PC-9 (cell line): ENCODE data around the gene ALDH7A1. TPM values are rescaled to one million over a fixed set of nuclear protein-coding genes. Genes with fewer than 3 reads are reported as not detected.

ENCODE experiments used
- BruUV-seq: library from RNA; stranded (reverse); fragments of 400-500 nt; replicated peaks from 2 replicates; lab custom pipeline; 2021; lab: Mats Ljungman, UMichigan
- CTCF ChIA-PET: fragments of 300-600 bp; sonication (Branson Sonifier 250); formaldehyde crosslinking; loops from one replicate; lab custom pipeline; 2022; ENCODE audit warnings: antibody characterized with exemption; lab: Charles Lee
- POLR2A ChIA-PET: fragments of 300-600 bp; sonication (Branson Sonifier 250); formaldehyde crosslinking; loops from one replicate; lab custom pipeline; 2022; ENCODE audit warnings: antibody characterized with exemption; ENCODE audit not compliant: unreplicated experiment; lab: Charles Lee
- DNase-seq, 2 experiments: peaks; one replicate each; pipeline versions ENCODE4 v3.0.0 to v3.0.0-alpha.2; 2015 to 2022; ENCODE audit warnings: mixed read lengths in 1 of 2
- H2AFZ ChIP-seq: fragments of 200-600 bp; sonication (generic); 2 replicates; pipeline ENCODE4 v1.8.1; 2017; ENCODE audit warnings: antibody characterized with exemption
- H3F3A ChIP-seq: fragments of 200-600 bp; sonication (generic); 2 replicates; pipeline ENCODE4 v1.8.1; 2017; ENCODE audit warnings: antibody characterized with exemption, mild to moderate bottlenecking, low read depth; ENCODE audit not compliant: insufficient read depth
- H3K27ac ChIP-seq: fragments of 200-600 bp; sonication (generic); 2 replicates; pipeline ENCODE4 v1.6.1; 2016; ENCODE audit warnings: mixed run types
- H3K27me3 ChIP-seq: fragments of 200-600 bp; sonication (generic); 2 replicates; pipeline ENCODE4 v1.6.1; 2016; ENCODE audit warnings: low read depth, mixed run types; ENCODE audit not compliant: insufficient read depth
- H3K36me3 ChIP-seq: fragments of 200-600 bp; sonication (generic); 2 replicates; pipeline ENCODE4 v1.6.1; 2016; ENCODE audit warnings: low read depth, mixed run types
- H3K4me1 ChIP-seq: fragments of 200-600 bp; sonication (generic); replicated peaks from 2 replicates; pipeline ENCODE4 v1.6.1; 2016; ENCODE audit warnings: mixed run types; ENCODE audit not compliant: insufficient read depth
- H3K4me2 ChIP-seq: fragments of 200-600 bp; sonication (generic); 2 replicates; pipeline ENCODE4 v1.6.1; 2017; ENCODE audit warnings: mixed run types
- H3K4me3 ChIP-seq: fragments of 200-600 bp; sonication (generic); 2 replicates; pipeline ENCODE4 v1.6.1; 2016; ENCODE audit warnings: mixed run types
- H3K79me2 ChIP-seq: fragments of 200-600 bp; sonication (generic); 2 replicates; pipeline ENCODE4 v1.6.1; 2017; ENCODE audit warnings: low read depth, mixed run types
- H3K9me2 ChIP-seq: fragments of 200-600 bp; sonication (generic); 2 replicates; pipeline ENCODE4 v1.8.1; 2017; ENCODE audit warnings: mild to moderate bottlenecking; ENCODE audit not compliant: insufficient read depth
- H3K9me3 ChIP-seq: fragments of 200-600 bp; sonication (generic); 2 replicates; pipeline ENCODE4 v1.8.1; 2016; ENCODE audit warnings: low read depth; ENCODE audit not compliant: insufficient read depth
- H4K20me1 ChIP-seq: fragments of 200-600 bp; sonication (generic); 2 replicates; pipeline ENCODE4 v1.8.1; 2017; ENCODE audit not compliant: insufficient read depth
- CTCF ChIP-seq: fragments of 200-600 bp; sonication (generic); conservative IDR thresholded peaks from 2 replicates; pipeline ENCODE4 v1.6.1; 2017; ENCODE audit warnings: mixed run types, antibody characterized with exemption, mild to moderate bottlenecking, moderate library complexity
- EZH2 ChIP-seq: fragments of 200-600 bp; sonication (generic); IDR thresholded peaks from 2 replicates; pipeline ENCODE4 v1.8.0; 2017; ENCODE audit warnings: antibody characterized with exemption, low read depth
- intact Hi-C: fragments of 100-400 bp; cut with micrococcal nuclease; formaldehyde crosslinking; loops from one replicate; pipeline ENCODE4 v1.10.0; 2022; ENCODE audit not compliant: unreplicated experiment
- total RNA-seq: library from RNA; stranded (reverse); gene quantifications from 2 replicates; pipeline ENCODE4 v1.2.3, GENCODE V29; 2021

The ALDH7A1 gene
- total RNA-seq, 1 experiment from 2014 or later = 109 TPM

DNA sequence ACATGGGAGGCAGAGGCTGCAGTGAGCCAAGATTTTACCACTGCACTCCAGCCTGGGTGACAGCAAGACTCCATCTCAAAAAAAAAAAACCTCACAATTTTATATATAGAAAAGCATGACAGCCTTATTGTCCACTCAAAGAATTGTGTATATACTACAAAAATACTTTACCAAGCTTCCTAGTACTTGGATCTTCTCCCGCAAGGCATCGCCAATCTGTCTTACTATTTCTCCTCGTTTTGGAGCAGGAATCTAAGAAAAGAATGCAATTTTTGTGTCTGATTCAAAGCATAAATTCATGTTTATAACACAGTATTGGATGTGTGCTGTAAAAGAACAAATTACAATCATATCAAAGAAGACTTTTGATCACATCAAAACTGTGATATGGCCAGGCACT is 11.3 kb downstream of the ALDH7A1 start:
- CTCF ChIA-PET = no interaction called here
- no peak overlapping the region for H2AFZ ChIP-seq
- TF ChIP-seq CTCF (no peak), EZH2 (no peak)
- POLR2A ChIA-PET = no interaction called here
- no peaks in the 10 kb centered on the region for H3K9me3 ChIP-seq
- DNase-seq = no peak
- no peak overlapping the region for H3K4me3 ChIP-seq
- no peak overlapping the region for H3K27ac ChIP-seq
- H3K27me3 ChIP-seq = no peaks in the 10 kb centered on the region
- intact Hi-C loops = no loop called here
- no peaks in the 10 kb centered on the region for H3K79me2 ChIP-seq
- BruUV-seq = no TSS peak
- H4K20me1 ChIP-seq = no peaks in the 10 kb centered on the region
- H3F3A ChIP-seq = no peaks in the 10 kb centered on the region
- H3K4me2 ChIP-seq = no peak overlapping the region
- H3K36me3 ChIP-seq = no peaks in the 10 kb centered on the region; the same call in 1 of the 2 replicates
- no peaks in the 10 kb centered on the region for H3K4me1 ChIP-seq
- H3K9me2 ChIP-seq = no peaks in the 10 kb centered on the region

DNA sequence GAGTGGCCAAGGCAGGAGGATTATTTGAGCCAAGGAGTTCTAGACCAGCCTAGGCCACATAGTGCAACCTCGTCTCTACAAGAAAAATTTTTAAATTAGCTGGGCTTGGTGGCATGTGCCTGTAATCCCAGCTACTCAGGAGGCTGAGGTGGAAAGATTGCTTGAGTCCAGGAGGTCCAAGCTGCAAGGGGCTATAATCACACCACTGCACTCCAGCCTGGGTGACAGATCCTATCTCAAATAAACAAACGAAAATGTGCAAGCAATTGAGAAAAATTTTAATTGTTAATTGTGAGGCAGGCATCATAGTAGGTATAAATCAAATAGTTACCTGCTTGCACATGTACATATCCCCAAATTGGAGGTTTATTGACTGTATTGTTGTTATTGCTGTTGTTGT is 15.3 kb downstream of the ALDH7A1 start:
- POLR2A ChIA-PET = no interaction called here
- Histone ChIP-seq H3K27me3 (no peaks in the 10 kb centered on the region), H3K9me3 (no peaks in the 10 kb centered on the region), H3K9me2 (no peaks in the 10 kb centered on the region), H3K27ac (no peak overlapping the region), H3K4me3 (no peak overlapping the region), H2AFZ (no peak overlapping the region), H3K79me2 (no peaks in the 10 kb centered on the region), H3F3A (no peaks in the 10 kb centered on the region), H3K4me1 (no peaks in the 10 kb centered on the region), H3K36me3 (peaks cover 11% of the 10 kb centered on the region; the same call in 1 of the 2 replicates), H4K20me1 (no peaks in the 10 kb centered on the region), H3K4me2 (no peak overlapping the region)
- intact Hi-C loops = no loop called here
- BruUV-seq = no TSS peak
- TF ChIP-seq CTCF (no peak), EZH2 (no peak)
- no peak for DNase-seq
- CTCF ChIA-PET = no interaction called here

DNA sequence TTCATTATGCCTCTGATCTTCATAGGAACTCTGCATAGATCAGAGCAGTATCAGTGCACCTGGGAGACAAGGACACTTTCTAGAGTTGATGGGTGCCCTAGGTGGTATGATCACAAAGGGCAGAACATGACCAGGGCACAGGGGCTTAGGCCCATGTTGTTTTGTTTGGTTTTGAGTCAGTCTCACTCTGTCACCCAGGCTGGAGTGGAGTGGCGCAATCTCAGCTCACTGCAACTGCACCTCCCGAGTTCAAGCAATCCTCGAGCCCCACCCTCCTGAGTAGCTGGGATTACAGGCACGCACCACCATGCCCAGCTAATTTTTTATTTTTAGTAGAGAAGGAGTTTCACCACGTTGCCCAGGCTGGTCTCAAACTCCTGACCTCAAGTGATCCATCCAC is 17.6 kb downstream of the ALDH7A1 start:
- DNase-seq = no peak
- H2AFZ ChIP-seq = no peak overlapping the region
- no peaks in the 10 kb centered on the region for H4K20me1 ChIP-seq
- no TSS peak for BruUV-seq
- ChIA-PET POLR2A (no interaction called here), CTCF (no interaction called here)
- no peaks in the 10 kb centered on the region for H3K27me3 ChIP-seq
- H3K9me2 ChIP-seq = no peaks in the 10 kb centered on the region
- intact Hi-C loops = no loop called here
- H3K4me1 ChIP-seq = no peaks in the 10 kb centered on the region
- no peak for TF ChIP-seq EZH2
- H3F3A ChIP-seq = no peaks in the 10 kb centered on the region
- peaks cover 12% of the 10 kb centered on the region; the same call in 1 of the 2 replicates for H3K36me3 ChIP-seq
- H3K27ac ChIP-seq = no peak overlapping the region
- H3K4me2 ChIP-seq = no peak overlapping the region
- H3K9me3 ChIP-seq = no peaks in the 10 kb centered on the region
- H3K79me2 ChIP-seq = no peaks in the 10 kb centered on the region
- H3K4me3 ChIP-seq = no peak overlapping the region

DNA sequence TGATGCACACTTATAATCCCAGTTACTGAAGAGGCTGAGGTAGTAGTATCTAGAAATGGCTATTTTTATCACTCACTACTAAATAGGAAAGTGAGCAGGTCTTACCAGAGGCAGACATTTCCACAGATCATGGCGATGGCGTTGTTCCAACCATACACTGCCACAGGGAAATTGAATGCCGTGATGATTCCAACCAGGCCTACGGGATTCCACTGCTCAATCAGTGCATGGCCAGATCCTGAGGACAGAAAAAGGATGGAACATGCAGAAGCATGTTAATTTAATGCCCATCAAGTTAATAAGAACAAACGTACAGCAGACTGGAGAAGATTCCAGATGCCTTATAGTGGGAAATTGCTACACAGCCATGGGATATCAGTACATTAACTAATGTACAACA is 18.0 kb downstream of the ALDH7A1 start:
- Histone ChIP-seq H3K27ac (no peak overlapping the region), H3K4me2 (no peak overlapping the region), H3F3A (no peaks in the 10 kb centered on the region), H3K9me3 (no peaks in the 10 kb centered on the region), H3K4me3 (no peak overlapping the region), H3K36me3 (peaks cover 12% of the 10 kb centered on the region; the same call in 1 of the 2 replicates), H3K79me2 (no peaks in the 10 kb centered on the region), H2AFZ (no peak overlapping the region), H3K9me2 (no peaks in the 10 kb centered on the region), H3K4me1 (no peaks in the 10 kb centered on the region), H3K27me3 (no peaks in the 10 kb centered on the region), H4K20me1 (no peaks in the 10 kb centered on the region)
- no peak for TF ChIP-seq EZH2
- no peak for TF ChIP-seq CTCF
- BruUV-seq = no TSS peak
- ChIA-PET CTCF (no interaction called here), POLR2A (no interaction called here)
- no peak for DNase-seq
- intact Hi-C loops = no loop called here
